Neural cell (in vitro differentiated cells): ENCODE measurements around the gene SNAP29. TPM values are rescaled to one million over a fixed set of nuclear protein-coding genes. Genes with fewer than 3 reads are reported as not detected.

Experiments
- H2AFZ ChIP-seq: fragments of 200-600, 300-800 bp; sonication (generic), shearing (Covaris generic); 2 replicates; pipeline ENCODE4 v1.6.0; 2014; ENCODE audit warnings: low read depth, mild to moderate bottlenecking, antibody characterized with exemption, low read length, moderate library complexity
- H3F3A ChIP-seq: fragments of 200-600 bp; shearing (Covaris generic); 2 replicates; pipeline ENCODE4 v1.6.1; 2016; ENCODE audit warnings: mild to moderate bottlenecking, moderate library complexity, mixed read lengths, antibody characterized with exemption, low read length; ENCODE audit not compliant: insufficient read depth, poor library complexity, severe bottlenecking
- H3K27ac ChIP-seq: fragments of 200-600, 300-800 bp; sonication (generic), shearing (Covaris generic); 2 replicates; pipeline ENCODE4 v1.5.1; 2014; ENCODE audit warnings: mild to moderate bottlenecking, low read length, moderate library complexity
- H3K27me3 ChIP-seq: fragments of 300-800, 200-600 bp; sonication (generic), shearing (Covaris generic); 2 replicates; pipeline ENCODE4 v1.6.0; 2014; ENCODE audit warnings: mild to moderate bottlenecking, low read depth, low read length, moderate library complexity; ENCODE audit not compliant: insufficient read depth
- H3K36me3 ChIP-seq: fragments of 300-800, 200-600 bp; sonication (generic), shearing (Covaris generic); 2 replicates; pipeline ENCODE4 v1.5.1; 2014; ENCODE audit warnings: mild to moderate bottlenecking, antibody characterized with exemption, low read length, moderate library complexity; ENCODE audit not compliant: insufficient read depth
- H3K4me2 ChIP-seq: fragments of 300-800, 200-600 bp; sonication (generic), shearing (Covaris generic); 2 replicates; pipeline ENCODE4 v1.6.0; 2014; ENCODE audit warnings: mild to moderate bottlenecking, low read length
- H3K4me3 ChIP-seq: fragments of 300-800, 200-600 bp; sonication (generic), shearing (Covaris generic); 2 replicates; pipeline ENCODE4 v1.5.1; 2014; ENCODE audit warnings: mild to moderate bottlenecking, low read length, moderate library complexity
- H3K79me2 ChIP-seq: fragments of 200-600 bp; shearing (Covaris generic); replicated peaks from 2 replicates; pipeline ENCODE4 v1.6.0; 2014; ENCODE audit warnings: mild to moderate bottlenecking, low read length, moderate library complexity; ENCODE audit not compliant: insufficient read depth
- H3K9ac ChIP-seq: fragments of 300-800, 200-600 bp; sonication (generic), shearing (Covaris generic); 2 replicates; pipeline ENCODE4 v1.6.1; 2016; ENCODE audit warnings: mild to moderate bottlenecking, low read length, mixed read lengths
- H3K9me2 ChIP-seq: fragments of 200-600 bp; shearing (Covaris generic); 2 replicates; pipeline ENCODE4 v1.6.1; 2016; ENCODE audit warnings: mild to moderate bottlenecking, low read length, mixed read lengths; ENCODE audit not compliant: insufficient read depth
- H3K9me3 ChIP-seq: fragments of 200-600, 300-800 bp; sonication (generic), shearing (Covaris generic); 2 replicates; pipeline ENCODE4 v1.6.1; 2016; ENCODE audit warnings: mild to moderate bottlenecking, mixed run types, low read length, moderate library complexity, mixed read lengths
- H4K20me1 ChIP-seq: fragments of 200-600 bp; shearing (Covaris generic); 2 replicates; pipeline ENCODE4 v1.6.1; 2016; ENCODE audit warnings: mild to moderate bottlenecking, mixed run types; ENCODE audit not compliant: insufficient read depth
- EP300 ChIP-seq: fragments of 450-650 bp; conservative IDR thresholded peaks from 2 replicates; pipeline ENCODE4 v1.6.1; 2014; ENCODE audit warnings: antibody characterized with exemption, mild to moderate bottlenecking, moderate library complexity; ENCODE audit not compliant: poor library complexity, severe bottlenecking
- EZH2 ChIP-seq: fragments of 200-600, 300-800 bp; shearing (Covaris generic), sonication (generic); IDR thresholded peaks from 2 replicates; pipeline ENCODE4 v1.6.1; 2014; ENCODE audit warnings: antibody characterized with exemption, low read length, borderline replicate concordance, mild to moderate bottlenecking; ENCODE audit not compliant: insufficient read depth, poor library complexity, severe bottlenecking
- MXI1 ChIP-seq: fragments of 450-650 bp; conservative IDR thresholded peaks from 2 replicates; pipeline ENCODE4 v1.6.1; 2014; ENCODE audit warnings: antibody characterized with exemption, mild to moderate bottlenecking; ENCODE audit not compliant: poor library complexity, severe bottlenecking
- POLR2AphosphoS5 ChIP-seq: IDR thresholded peaks from 2 replicates; pipeline ENCODE4 v1.6.1; 2012
- SMC3 ChIP-seq: fragments of 450-650 bp; conservative IDR thresholded peaks from 2 replicates; pipeline ENCODE4 v1.6.1; 2014; ENCODE audit warnings: antibody characterized with exemption, mild to moderate bottlenecking, moderate library complexity; ENCODE audit not compliant: poor library complexity
- TAF1 ChIP-seq: IDR thresholded peaks from 2 replicates; pipeline ENCODE4 v1.6.1; 2012; ENCODE audit warnings: low read depth
- polyA plus RNA-seq: library from polyadenylated mRNA; depleted of rRNA; stranded (reverse); fragments of >200 nt; gene quantifications from 2 replicates; pipeline ENCODE4 v1.2.3, GENCODE V29; 2014
- TF ChIP-seq, protein P1 (sequence below): fragments of 450-650 bp; IDR thresholded peaks from 2 replicates; pipeline ENCODE4 v1.5.1; 2014; ENCODE audit warnings: antibody characterized with exemption, mild to moderate bottlenecking, moderate library complexity; ENCODE audit not compliant: poor library complexity, severe bottlenecking

Gene SNAP29
- polyA plus RNA-seq, 1 donor from 2014 or later = 7.0 TPM

- TF ChIP-seq EZH2 (no peak), POLR2AphosphoS5 (no peak)
- no peaks in the 10 kb centered on the region for H4K20me1 ChIP-seq
Observed at GRCh38 chr22:20839837-20840645, 18.8 kb upstream of the SNAP29 start.

DNA sequence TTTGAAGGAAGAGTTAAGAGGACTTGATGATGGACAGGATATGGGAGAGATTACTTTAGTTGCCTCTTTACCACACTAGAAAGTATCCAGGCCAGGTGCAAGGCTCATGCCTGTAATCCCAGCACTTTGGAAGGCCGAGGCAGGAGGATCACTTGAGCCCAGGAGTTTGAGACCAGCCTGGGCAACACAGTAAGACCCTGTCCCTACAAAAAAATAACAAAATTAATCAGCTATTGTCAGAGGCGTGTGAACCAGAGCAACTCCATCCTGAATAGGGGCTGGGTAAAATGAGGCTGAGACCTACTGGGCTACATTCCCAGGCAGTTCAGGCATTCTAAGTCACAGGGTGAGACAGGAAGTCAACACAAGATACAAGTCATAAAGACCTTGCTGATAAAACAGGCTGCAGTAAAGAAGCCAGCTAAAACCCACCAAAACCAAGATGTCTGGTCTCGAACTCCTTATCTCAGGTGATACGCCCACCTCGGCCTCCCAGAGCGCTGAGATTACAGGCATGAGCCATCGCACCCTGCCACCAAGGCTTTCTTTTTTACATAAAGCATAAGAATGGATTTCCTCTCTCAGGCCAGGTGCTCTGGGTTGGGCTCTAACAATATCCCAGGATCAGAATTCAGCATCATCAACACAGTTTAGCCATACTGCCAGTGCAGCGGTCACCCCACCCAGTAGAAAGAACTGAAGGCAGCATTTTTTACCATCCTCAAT is 18.0 kb upstream of the SNAP29 start:
- Histone ChIP-seq H3K79me2 (peaks cover 40% of the 10 kb centered on the region), H3F3A (no peaks in the 10 kb centered on the region), H2AFZ (no peak overlapping the region), H3K9me3 (no peaks in the 10 kb centered on the region), H3K27me3 (no peaks in the 10 kb centered on the region), H4K20me1 (no peaks in the 10 kb centered on the region), H3K4me3 (no peak overlapping the region), H3K27ac (no peak overlapping the region), H3K9me2 (no peaks in the 10 kb centered on the region), H3K4me2 (no peak overlapping the region), H3K9ac (no peak overlapping the region), H3K36me3 (no peaks in the 10 kb centered on the region)
- TF ChIP-seq POLR2AphosphoS5 = no peak
- no peak for TF ChIP-seq EP300
- TF ChIP-seq EZH2 = no peak
- TF ChIP-seq TAF1 = no peak
- TF ChIP-seq SMC3 = no peak
- TF ChIP-seq MXI1 = no peak

More at GRCh38 chr22:20839837-20840645, 18.8 kb upstream of the SNAP29 start:
- Histone ChIP-seq H3K79me2 (peaks cover 32% of the 10 kb centered on the region), H3K9me3 (no peaks in the 10 kb centered on the region), H3K27ac (no peak overlapping the region), H2AFZ (no peak overlapping the region), H3K36me3 (no peaks in the 10 kb centered on the region), H3K27me3 (no peaks in the 10 kb centered on the region), H3K9ac (no peak overlapping the region), H3F3A (no peaks in the 10 kb centered on the region), H3K4me2 (no peak overlapping the region), H3K9me2 (no peaks in the 10 kb centered on the region), H3K4me3 (no peak overlapping the region)

DNA sequence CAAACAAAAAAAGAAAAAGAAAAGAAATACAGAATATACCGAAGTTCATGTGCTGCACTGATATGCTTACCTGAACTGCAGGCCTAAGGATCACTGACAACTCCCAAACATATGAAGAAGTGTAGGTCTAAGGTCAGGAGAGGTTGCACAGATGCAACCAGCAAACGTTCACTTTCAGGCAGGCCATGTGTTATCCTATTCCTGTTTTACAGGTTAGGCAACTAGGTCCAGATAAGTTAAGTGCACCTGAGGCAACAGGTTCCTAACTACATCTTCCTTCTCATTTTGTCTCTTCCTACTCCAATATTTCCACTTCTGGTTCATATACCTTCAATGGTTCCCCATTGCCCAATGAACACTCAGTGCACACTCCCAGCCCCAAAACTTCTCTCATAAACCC is 15.3 kb upstream of the SNAP29 start:
- Histone ChIP-seq H3K79me2 (peaks cover 45% of the 10 kb centered on the region), H3K9me3 (no peaks in the 10 kb centered on the region)
- no peak for TF ChIP-seq TAF1
- TF ChIP-seq, protein P1, sequence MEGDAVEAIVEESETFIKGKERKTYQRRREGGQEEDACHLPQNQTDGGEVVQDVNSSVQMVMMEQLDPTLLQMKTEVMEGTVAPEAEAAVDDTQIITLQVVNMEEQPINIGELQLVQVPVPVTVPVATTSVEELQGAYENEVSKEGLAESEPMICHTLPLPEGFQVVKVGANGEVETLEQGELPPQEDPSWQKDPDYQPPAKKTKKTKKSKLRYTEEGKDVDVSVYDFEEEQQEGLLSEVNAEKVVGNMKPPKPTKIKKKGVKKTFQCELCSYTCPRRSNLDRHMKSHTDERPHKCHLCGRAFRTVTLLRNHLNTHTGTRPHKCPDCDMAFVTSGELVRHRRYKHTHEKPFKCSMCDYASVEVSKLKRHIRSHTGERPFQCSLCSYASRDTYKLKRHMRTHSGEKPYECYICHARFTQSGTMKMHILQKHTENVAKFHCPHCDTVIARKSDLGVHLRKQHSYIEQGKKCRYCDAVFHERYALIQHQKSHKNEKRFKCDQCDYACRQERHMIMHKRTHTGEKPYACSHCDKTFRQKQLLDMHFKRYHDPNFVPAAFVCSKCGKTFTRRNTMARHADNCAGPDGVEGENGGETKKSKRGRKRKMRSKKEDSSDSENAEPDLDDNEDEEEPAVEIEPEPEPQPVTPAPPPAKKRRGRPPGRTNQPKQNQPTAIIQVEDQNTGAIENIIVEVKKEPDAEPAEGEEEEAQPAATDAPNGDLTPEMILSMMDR = no peak

More for the DNA sequence above, 15.3 kb upstream of the SNAP29 start:
- Histone ChIP-seq H3K27me3 (no peaks in the 10 kb centered on the region), H3K9me2 (no peaks in the 10 kb centered on the region), H3K4me3 (no peak overlapping the region), H3F3A (no peaks in the 10 kb centered on the region), H3K9ac (no peak overlapping the region), H4K20me1 (no peaks in the 10 kb centered on the region), H3K4me2 (no peak overlapping the region), H3K27ac (no peak overlapping the region), H2AFZ (no peak overlapping the region), H3K36me3 (no peaks in the 10 kb centered on the region)
